ENCODE measurements around the gene DELE1. TPM values are rescaled to one million over a fixed set of nuclear protein-coding genes. Genes with fewer than 3 reads are reported as not detected.

The DELE1 gene
- polyA plus RNA-seq, 10 donors, result 52.9 to 105 (median 85.3) TPM

DNA sequence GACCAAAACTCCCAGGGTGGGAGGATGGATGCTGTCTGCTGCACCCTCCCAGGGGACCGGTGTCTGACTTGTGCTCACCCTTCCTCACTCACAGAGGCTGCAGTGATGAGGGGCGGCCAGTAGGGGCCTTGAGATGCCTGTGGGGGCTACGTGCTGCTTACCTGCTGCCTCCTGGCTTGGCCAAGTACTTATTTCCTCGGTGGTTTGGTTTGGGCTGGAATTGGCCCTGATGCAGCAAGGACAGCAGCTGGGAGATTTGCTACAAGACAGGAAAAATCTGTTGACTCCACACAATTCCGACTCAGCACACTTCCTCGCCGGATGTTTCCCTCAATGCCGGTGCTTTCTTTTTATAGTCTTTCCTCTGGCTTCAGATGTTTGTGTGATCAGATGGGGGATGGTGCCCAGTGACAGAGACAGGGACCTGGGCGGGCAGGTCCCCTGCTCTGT lies 27.7 kb downstream of the DELE1 start:
- peak in 1 of 3 donors; percentile 65 for DNase-seq

DNA sequence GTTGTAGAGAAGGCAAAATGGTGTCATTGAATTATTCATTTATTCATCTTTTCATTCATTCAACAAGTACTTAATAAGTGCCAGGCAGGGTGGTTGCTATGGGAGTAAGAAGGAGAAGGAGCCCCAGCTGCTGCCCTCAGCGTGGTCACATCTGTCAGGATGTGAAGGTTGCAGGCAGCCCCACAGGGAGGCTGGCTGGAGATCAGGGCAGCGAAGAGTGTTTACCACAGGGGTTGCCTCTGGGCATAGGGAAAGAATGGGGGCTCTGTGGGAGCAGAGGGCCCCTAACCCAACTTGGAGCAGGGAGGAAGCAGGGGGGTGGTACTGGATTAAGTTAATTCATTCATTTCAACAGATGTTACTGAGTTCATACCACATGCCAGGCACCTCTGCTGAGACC lies 28.3 kb downstream of the DELE1 start:
- DNase-seq, result no peak

DNA sequence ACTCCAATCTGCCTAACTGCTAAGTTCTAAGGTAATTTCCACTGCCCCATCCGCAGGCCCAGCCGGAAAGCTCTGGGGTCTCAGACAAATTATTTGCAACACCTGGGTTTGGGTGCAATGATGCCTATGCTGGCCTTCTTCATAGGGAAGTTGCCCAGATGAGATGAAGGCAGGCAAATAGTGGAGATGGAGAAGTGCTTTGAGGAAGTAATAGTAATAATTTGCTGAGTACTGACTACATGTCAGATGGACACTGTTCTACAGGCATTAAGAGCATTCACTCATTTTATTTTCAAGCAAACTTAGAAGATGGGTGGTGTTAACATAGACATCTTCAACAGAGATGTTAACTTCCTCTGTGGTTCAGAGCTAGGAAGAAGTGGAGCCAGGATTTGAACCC lies 30.5 kb downstream of the DELE1 start:
- DNase-seq, result no peak

DNA sequence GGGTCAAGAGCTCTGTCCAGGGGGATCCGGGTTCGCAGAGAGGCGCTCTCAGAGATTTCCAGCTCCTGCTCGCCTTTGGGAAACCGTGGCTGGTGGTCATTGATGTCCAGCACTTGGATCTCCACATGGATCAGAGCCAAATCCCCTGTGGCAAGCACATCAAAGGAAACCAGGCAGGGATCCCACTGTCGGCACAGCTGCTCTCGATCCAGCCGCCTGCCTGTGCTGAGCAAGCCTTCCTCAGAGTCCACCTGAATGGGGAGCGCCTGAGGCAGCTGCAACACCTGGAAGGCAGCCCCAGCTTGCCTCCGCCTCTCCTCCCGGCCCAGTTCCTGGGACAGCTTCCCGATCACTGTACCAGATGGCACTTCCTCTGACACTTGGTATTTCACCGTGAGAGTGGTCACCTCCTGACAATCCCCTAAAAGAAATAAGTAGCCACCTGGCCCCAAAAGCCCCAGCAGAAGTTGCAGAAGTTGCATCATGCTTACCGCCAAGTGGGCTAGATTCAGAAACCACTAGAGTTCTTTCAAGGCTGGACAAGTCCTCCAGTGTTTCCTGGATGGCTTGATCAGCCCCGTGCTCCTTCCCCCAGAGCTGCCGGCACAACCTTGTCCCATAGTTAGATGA lies 33.8 kb downstream of the DELE1 start:
- no peak for DNase-seq

DNA sequence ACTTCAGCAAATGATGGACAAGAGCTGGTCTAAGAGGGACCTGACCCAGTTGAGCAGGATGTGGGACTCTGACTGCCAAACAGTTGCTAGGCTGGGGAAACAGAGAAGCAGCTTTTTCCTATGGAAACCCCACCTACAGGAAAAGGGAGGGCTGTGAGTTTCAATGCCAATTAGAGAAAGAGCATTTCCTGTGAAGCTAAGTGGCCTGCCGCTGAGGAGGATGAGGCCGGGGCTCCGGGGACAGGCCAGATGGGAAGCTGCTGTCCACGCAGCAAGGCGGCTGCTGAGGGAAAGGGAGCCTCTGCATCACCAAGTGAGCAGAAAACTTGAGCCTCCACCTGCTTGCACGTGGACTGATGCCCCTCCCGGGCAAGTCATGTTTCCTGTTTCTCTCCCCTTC lies 34.4 kb downstream of the DELE1 start, which contains the start of gene PCDH12:
Gene PCDH12, minus strand, starts transcription at position 90 of the 400 bp plus-strand sequence. CDS start 351 bp downstream, outside the sequence.
- peak; percentile 51 to 92 (median 85) for DNase-seq

DNA sequence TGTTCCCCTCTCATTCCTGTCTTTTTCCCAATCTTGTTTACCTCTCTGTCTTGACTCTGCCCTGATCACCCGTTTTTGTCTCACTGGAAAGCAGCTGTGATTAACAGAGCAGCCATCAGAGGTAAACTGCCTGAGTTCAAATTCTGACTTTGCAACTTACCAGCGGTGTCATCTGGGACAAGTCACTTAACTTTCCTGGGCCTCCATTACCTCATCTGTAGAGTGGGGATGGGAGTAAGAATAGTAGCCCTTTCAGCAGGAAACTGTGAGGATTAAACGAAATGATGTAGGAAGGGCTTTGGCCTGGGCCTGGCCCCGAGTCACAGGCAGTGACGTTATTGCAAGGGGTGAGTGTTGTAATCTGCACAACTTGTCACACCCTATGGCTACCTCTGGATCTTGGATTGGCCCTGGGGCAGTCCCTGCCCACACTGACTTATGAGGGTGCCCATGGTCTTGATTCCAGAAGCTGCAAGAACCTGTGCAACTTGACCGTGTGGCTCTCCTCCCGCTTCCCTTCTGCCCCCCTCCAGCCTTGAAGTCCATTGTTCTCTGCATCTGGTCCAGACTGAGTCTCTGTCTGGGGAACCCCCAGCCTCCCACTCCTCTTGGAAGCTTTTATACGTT lies 35.0 kb downstream of the DELE1 start:
- DNase-seq, result peak in 1 of 3 donors; percentile 54

DNA sequence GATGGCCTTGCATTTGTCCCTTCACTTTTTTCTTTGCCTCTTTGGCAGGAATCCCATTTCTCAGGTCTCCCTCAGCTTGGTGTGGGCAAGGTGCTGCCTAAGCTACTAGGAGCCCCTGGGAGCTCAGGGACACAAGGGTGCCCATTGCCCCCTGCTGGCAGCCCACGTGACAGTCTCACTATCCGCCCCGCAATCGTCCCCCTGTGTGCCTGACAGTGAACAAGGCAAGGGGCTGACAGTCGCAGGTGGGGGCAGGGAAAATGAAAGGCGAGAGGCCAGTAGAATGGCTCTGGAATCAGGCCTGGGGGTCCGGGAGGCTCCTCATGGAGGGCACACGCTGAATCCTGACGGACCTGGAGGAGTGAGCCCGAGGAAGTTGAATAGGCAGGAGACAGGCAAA lies 36.3 kb downstream of the DELE1 start:
- DNase-seq, result no peak

DNA sequence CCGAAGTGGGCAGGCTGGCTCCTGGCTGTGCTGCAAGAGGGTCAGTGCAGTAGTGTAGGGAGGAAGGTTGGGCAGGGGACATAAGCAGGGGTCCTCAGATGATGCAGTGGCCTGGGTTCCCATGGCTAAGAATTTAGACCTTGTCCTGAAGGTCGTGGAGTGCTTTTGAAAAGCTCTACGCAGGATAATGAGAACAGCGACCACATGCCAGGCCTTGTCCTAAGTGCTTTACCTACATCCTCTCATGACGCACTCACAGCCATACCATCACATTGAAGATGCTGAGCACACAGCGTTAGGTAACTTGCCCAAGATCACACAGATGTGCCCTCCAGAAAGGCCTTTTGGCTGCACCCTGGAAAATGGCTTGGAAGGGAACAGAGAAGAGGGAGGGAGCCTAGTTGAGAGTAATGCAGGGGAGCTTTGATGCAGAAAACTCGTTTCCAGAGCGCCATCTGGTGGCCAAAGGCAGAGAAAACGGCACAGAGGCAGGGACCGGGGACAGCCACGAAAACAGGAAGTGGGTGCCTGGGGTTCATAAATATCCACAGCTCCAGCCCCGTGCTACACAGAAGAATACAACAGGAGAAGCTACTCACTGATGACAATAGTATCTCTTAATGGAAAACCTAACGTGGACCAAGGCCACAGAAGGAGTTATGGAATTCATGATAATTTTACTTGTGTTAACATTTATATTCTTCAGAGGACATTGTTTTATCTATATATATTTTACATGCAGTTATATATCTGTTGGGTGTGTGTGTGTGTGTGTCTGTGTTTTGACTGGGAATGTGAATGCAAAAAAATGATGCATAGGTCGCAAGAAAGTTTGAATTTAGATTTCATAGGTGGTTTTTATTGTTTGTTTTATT lies 37.0 kb downstream of the DELE1 start:
- peak; percentile 88 to 96 (median 94) for DNase-seq

DNA sequence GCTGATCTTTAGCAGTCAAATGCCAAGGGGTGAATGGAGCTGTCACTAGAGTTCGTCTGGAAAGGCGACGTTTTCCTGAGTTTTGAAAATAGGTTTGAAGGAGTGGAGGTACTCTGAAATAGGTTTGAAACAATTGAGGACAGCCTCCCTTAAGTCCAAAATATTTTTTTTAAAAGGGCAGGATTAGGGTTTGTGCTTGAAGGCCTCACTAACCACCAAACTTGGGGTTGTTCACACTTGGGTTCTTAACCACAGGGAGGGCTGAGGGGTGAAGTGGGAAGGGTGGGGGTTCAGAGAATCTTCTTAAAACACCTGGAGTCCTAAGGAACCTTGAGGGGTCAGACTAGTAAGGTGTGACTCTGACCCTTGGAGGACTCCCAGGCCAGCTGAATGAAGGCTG lies 37.8 kb downstream of the DELE1 start:
- DNase-seq, result no peak

DNA sequence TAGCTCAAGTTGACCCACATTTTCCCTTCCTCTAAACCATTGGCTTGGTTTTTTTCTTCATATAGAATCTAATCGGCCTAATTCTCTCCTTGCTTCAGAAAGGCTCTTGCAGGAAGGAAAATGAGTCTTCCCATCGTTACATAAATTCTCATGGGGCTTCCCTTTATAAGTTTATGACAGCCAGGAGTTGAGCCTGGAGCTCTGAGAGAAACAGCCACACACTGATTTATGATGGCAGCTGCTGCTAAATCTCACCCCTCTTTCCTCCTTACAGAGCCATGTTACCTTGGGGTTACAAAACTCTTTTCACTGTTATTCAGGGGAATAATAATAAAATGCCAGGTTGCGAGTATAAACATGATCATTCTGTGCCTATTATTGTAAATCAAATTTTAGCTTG lies 40.0 kb downstream of the DELE1 start:
- DNase-seq, result no peak

DNA sequence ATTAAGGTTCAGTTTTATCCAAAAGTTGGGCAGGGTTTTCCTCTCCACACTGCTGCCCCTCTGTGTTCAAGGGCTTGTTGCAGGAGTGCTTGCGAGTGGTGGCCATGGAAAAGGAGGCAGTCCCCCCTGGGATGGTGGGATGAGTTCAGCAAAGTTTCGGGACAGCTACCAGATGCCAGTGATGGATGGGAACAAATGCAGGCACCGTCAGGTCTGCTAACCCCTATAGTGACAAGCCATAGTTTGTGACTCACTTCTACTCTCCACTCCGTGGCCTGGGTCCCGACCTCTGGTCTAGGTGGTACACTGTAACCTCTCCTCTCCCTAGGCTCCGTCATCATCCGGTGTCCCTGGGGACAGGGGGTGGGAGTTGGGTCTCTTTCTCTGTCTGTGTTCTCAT lies 41.4 kb downstream of the DELE1 start:
- DNase-seq, result no peak

DNA sequence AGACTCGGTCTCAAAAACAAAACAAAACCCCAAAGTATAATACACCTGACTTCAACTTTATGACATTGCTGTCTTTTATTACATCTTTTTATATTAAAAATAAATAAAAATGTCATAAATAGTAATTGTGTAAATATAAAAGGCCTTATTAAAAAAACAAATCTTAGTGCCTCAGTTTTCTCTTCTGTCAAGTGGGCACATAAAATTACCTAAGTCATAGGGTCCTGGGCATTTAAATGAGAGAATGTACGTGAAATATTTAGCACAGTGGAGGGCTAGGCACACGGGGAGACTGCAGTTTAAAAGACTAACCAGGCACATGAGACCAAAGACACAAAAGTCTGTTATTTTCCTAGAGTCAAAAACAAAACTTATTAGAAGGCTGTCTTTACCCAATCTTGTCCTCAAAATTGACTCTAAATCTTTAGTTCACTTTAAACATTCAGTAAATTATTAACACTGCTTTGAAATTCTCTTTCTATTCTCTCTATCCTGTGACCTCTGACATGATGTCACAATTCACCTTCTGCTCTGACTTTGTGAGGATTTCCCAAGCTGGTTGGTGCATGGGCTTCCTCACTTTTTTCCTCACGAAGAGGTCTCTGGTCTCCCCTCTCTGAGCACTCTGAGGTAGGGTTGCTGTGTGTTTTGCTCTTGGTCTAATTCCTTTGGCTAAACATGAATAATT lies 42.7 kb downstream of the DELE1 start:
- no peak for DNase-seq

DNA sequence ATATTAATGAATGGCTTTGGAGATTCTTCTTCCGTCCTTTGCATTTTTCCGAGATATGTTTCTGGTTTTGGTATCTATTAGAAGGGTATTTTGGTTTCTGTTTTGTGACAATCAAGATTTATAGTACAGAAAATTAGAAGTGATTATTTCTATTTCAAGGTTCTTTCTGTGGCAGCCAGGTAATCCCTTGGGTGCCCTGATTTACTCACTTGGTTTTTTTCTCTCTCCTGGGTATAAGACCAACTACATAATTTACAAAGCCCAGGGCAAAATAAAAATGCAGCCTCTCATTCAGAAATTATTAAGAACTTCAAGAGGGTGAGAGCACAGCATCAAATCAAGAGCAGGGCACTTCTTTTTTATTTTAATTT lies 43.3 kb downstream of the DELE1 start:
- no peak for DNase-seq

DNA sequence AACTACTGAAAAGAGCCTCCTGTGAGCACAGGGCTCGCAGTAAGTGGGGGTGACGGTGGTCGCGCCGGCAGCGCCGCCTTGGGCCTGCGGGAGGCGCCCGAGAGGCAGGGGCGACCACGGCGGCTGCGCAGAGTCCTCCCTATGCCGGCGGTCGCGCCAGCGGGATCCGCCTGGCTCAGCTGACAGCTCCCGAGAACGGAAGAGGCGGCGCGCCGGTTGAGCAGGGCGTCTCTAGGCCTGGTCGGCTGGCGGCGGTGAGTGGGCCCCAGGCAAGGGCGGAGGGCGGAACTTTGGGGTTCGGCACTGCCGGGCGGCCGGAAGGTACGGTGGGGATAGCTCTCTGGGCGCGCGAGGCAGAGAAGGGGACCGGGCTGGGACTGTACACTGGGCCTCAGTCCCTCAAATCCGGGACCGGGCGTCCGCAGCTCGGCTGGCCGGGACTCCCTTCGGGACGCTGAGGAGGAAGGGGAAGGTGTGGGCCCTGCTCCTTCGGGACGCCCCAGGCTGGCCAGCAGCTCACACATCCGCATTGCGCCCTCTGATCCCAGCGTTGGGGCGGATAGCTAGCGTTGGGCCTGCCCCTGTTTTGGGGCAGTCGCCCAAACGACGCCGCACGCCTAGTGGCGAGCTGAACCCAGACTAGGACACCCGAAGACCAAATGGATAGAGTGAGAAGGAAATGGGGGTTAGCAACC lies 45.4 kb downstream of the DELE1 start, which contains the start of gene RNF14:
Gene RNF14, plus strand, starts transcription at position 192 of the 695 bp plus-strand sequence. CDS start 4,484 bp downstream, outside the sequence.
- DNase-seq, result peak; percentile 92 to 98 (median 94)

DNA sequence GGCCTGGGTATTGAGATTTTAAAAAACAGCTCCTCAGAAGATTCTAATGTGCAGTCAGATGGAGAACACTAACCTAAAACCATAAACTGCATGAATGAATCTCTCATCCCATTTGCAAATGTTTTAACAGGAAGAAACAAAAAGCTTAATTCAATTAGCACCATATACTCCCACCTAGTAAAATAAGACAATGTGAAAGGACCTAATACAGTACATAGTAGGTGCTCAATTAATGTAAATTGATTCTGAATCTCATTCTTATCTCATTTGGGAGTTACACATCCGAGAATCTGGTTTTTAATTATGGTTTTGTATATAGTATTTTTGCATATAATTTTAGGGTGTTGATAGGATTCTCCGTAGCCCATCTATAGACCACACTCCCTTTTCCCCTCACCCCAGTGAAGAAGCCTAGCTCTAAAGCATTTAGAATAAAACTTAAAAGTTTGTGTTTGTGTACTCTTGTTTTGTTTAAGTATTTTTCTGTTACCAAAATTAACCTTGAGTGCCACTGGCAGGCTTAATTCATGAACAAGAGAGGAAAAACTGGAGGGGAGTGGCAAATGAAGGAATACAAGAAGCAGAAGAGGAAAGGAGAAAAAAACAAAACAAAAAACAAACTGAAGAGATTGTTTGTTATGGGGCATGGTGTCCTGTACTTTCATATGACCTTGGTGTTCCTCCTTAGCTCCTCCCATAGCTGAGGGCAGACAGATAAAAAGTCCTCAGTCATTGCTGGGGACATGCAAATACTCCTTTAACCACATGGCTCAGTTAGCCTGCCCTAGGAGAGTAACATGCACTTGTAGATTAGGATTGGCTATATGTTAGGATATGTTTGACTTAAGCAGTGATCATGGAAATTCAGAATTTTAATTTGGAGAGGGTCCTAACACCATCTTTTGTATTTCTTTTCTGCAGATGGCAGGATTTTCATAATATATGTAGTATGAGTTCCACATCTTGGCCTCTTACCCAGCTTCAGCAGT lies 46.4 kb downstream of the DELE1 start:
- no peak for DNase-seq

DNA sequence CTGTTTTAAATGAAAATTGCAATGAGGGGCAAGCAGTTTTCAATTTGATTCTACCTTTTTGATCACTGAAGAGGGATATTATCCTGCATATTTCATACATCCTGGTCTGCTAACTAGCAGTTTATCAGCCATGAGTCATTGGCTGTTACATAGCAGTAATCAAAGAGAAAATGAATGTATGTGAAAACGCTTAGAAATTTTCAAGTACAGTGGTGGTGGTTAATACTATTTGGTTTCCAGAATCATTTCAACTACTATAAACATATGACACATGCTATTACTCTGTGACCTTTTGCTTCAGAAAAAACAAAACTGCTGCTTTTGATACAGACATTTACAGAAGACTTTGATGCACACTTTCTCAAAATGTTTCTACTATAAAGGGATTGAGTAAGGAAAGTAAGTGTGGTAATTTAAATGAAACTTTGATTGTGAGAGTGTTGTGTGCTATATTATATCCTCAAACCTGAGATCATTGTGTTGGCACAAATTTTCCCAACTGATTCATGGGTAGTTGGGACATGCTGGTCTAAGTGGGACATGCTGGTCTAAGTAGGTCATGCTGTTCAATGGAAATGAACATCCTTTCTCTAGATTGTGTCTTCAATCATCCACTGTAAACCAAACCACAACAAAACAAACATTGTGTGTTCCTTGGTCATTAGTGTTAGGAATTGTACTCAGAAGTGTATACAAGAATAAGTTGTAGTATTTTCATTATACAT lies 50.4 kb downstream of the DELE1 start:
- no peak for DNase-seq

DNA sequence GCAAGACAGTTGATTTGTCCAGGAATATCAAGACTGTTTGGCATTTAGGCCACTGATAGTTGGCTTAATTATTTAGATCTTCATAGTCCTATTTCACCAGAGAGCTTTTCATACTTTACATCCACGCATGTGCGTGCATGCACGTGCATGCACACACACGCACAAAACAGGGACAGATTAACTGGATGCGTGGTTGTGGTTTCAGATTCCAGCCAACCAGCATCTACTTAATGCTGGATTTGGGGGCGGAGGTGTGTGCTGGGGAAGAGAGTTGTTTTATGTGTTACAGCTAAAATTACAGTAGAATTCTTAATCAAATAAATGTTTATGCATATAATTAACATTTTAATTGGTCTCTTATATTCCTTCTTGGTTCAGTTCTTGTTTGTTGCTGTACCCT lies 52.5 kb downstream of the DELE1 start:
- DNase-seq, result no peak

DNA sequence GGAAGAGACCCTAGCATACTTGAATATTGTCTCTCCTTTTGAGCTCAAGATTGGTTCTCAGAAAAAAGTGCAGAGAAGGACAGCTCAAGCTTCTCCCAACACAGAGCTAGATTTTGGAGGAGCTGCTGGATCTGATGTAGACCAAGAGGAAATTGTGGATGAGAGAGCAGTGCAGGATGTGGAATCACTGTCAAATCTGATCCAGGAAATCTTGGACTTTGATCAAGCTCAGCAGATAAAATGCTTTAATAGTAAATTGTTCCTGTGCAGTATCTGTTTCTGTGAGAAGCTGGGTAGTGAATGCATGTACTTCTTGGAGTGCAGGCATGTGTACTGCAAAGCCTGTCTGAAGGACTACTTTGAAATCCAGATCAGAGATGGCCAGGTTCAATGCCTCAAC lies 54.7 kb downstream of the DELE1 start:
- DNase-seq, result no peak

DNA sequence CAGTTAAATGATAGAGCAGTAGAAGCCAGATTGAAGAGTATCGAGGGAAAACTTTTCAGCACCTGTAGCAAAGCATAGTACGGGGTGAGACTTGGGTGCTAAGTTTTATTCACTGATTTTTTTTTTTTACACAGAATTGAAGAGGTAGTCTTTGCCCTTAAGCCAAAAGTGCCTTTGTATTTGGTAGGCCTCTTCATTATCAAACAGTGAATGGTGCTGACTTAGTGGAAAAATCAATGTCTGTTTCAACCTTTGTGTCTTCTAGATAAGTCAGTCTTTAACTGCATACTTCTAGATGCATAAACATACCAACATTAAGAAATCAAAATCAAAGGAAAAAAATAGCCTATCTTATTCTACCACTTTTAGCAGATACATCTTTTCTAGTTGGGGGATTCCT lies 59.0 kb downstream of the DELE1 start:
- no peak for DNase-seq

Data from muscle of back (tissue), 11 donors.